Measurements from ENCODE around the gene ENOX1. TPM values are rescaled to one million over a fixed set of nuclear protein-coding genes. Genes with fewer than 3 reads are reported as not detected.

ENOX1 gene
- total RNA-seq, 2 experiments from 2014 or later: 0.07 to 0.19 TPM

DNA sequence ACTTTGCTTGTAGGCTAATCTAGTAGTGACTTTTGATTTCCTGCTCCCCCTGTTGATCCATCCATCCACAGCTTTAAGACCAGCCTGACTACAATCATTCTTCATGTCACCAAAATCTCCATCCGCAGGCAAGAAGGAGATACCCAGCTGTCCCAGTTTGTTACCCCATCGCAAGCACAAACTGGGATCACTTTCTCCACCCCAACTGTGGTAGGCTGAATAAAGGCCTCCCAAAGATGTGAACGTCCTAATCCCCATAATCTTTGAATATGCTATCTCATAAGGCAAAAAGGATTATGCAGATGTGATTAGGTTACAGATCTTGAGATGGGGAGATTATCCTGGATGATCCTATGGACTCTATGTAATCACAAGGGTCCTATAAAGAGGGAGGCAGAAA is 202.0 kb downstream of the ENOX1 start:
- Mint-ChIP-seq H3K4me1 (peaks cover 11% of the 10 kb centered on the region), H3K4me3 (no peak overlapping the region), H3K27me3 (peaks cover 3% of the 10 kb centered on the region), H3K27ac (no peak overlapping the region), H3K36me3 (ENCODE audit: low read depth) (no peaks in the 10 kb centered on the region), H3K9me3 (no peaks in the 10 kb centered on the region)
- ChIA-PET CTCF (no interaction called here), POLR2A (no interaction called here)
- no peak for DNase-seq

DNA sequence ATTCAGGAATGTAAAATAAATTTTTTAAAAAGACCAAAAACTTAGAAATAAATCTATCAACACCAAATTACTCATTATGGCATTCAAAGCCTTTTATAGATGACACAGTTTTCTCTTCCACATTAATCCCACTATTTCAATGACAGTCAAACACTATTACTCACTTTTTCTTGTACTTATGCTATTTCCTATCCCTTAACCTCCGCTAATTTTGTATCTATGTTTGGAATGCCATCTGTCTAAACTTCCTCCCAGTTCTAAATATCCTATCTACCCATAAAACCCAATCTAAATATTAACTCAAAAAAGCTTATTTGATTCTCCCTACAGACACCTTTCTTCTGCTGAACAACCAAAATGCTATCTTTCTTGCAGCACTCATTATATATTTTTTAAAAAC is 203.5 kb downstream of the ENOX1 start:
- CTCF ChIA-PET: no interaction called here
- H3K9me3 Mint-ChIP-seq: no peaks in the 10 kb centered on the region
- H3K4me1 Mint-ChIP-seq: peaks cover 11% of the 10 kb centered on the region
- H3K27ac Mint-ChIP-seq: no peak overlapping the region
- no peaks in the 10 kb centered on the region for H3K36me3 Mint-ChIP-seq (ENCODE audit: low read depth)
- no peak overlapping the region for H3K4me3 Mint-ChIP-seq
- DNase-seq: no peak
- peaks cover 7% of the 10 kb centered on the region for H3K27me3 Mint-ChIP-seq
- POLR2A ChIA-PET: no interaction called here

DNA sequence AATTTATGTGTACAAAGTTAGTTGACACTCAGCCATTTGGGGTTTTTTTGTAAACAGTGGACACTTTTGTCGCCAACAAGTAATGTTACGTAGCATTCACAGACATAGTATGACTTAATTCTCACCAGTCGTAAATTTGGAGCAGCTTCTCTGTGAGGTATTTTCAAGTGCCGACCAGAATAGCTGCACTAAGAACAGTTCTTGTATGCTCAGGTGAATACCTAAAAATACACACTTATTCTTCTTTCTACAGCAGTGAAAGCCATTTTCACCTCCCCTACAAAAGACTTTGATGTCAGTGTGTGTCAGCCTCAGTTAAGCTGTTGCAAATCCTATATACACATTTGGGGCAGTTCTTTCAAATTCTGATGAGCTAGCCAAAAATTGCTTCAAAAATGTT is 206.5 kb downstream of the ENOX1 start:
- peaks cover 7% of the 10 kb centered on the region for H3K27me3 Mint-ChIP-seq
- no peaks in the 10 kb centered on the region for H3K4me1 Mint-ChIP-seq
- H3K27ac Mint-ChIP-seq: no peak overlapping the region
- ChIA-PET CTCF (no interaction called here), POLR2A (no interaction called here)
- H3K9me3 Mint-ChIP-seq: peaks cover 5% of the 10 kb centered on the region
- H3K4me3 Mint-ChIP-seq: no peak overlapping the region
- no peaks in the 10 kb centered on the region for H3K36me3 Mint-ChIP-seq (ENCODE audit: low read depth)
- DNase-seq: no peak

DNA sequence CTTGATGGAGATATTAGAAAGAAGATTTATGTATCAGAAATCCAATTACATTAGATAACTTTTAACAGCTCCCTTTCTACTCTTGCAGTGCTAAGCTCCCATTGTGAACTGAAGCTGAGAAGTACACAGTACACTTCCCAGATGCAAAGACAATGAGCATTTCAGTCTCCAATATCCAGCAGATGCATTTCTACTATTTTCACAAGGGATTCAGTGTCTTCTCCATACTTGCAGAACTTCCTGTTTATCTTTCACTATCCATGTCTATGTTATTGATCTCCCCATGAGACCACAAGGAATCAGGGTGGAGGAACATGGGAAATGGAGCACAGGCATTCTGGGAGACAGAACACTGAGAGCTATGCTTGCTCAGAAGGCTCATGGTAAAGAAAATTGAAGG is 207.5 kb downstream of the ENOX1 start:
- H3K4me3 Mint-ChIP-seq: no peak overlapping the region
- H3K9me3 Mint-ChIP-seq: peaks cover 5% of the 10 kb centered on the region
- H3K36me3 Mint-ChIP-seq (ENCODE audit: low read depth): no peaks in the 10 kb centered on the region
- H3K27ac Mint-ChIP-seq: no peak overlapping the region
- DNase-seq: no peak
- POLR2A ChIA-PET: interaction anchor here (0.7 kb wide), 1 partner anchor 830 kb away, joined by 4 read pairs; no protein-coding TSS in a partner anchor
- peaks cover 8% of the 10 kb centered on the region for H3K27me3 Mint-ChIP-seq
- CTCF ChIA-PET: no interaction called here
- H3K4me1 Mint-ChIP-seq: peaks cover 4% of the 10 kb centered on the region

DNA sequence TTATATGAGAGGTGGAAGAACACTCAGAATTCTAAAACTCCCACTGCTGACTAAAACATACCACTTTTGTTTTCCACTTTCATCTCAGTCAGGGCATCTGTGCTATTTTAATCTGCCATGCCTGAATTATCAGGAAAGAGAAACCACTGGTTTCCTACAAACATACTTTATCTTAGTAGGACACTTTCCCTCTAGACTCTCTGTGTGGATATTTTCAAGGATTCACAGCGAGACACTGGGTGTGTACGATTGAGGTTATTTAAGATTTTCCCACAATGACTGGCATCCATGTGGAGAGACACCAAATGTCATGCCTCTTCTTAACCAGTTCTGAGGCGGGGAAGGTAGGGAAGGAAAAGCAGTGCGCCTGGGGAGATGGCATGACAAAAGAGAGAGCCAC is 212.2 kb downstream of the ENOX1 start:
- ChIA-PET POLR2A (no interaction called here), CTCF (no interaction called here)
- no peak for DNase-seq
- Mint-ChIP-seq H3K27me3 (peaks cover 21% of the 10 kb centered on the region), H3K4me3 (no peak overlapping the region), H3K4me1 (peaks cover 6% of the 10 kb centered on the region), H3K9me3 (peaks cover 5% of the 10 kb centered on the region), H3K27ac (no peak overlapping the region), H3K36me3 (ENCODE audit: low read depth) (no peaks in the 10 kb centered on the region)

DNA sequence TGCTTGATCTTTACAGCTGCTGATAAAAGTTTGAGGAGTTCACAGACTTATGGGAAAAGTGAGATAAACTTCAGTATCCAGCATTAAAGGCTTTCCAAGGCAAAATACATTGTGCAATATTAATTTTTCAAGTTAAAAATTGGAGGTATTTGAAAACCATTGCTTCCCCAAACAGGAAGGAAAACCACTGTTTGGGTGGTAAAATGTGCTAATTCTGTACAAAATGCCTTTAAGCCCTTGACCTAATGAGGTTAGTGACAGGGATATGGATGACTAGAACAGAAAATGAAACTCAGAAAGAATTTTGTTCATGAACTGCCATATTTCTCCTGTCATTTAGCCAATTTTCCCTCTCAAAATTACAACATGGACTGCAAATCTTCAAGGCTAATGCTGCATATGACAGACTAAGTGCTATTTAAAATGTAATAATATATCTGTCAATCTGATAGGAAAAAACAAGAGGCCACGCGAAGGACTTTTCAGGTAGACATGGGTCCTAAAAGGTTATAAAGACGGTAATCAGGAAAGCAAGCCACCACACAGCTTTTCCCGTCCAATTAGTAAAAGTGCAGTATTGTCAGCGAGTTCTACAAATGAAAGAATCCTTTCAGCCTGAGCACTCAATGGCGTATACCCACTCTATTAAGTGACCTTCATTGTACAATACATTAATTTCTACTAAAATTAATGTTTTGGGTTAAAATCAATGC is 212.8 kb downstream of the ENOX1 start:
- CTCF ChIA-PET: no interaction called here

DNA sequence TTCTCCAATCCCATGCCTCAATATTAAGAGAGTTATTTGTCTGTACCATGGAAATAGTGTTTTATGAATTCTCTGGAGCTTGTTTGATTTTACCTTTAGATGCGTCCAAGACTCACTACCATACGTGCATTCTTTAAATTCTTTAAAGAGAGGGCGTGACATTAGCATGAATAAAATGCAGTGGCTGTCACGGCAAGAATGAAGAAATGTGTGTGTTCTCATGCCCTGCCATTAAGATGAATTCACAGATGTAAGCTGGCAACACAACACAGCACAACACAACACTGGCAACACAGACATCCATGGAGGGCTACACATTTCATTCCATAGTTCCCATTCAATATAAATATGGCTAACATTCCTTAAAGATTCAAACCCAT is 213.4 kb downstream of the ENOX1 start:
- H3K27me3 Mint-ChIP-seq: peaks cover 20% of the 10 kb centered on the region
- H3K4me3 Mint-ChIP-seq: no peak overlapping the region
- H3K4me1 Mint-ChIP-seq: peaks cover 6% of the 10 kb centered on the region
- CTCF ChIA-PET: no interaction called here
- peaks cover 5% of the 10 kb centered on the region for H3K9me3 Mint-ChIP-seq
- no peak overlapping the region for H3K27ac Mint-ChIP-seq
- POLR2A ChIA-PET: no interaction called here
- no peak for DNase-seq
- H3K36me3 Mint-ChIP-seq (ENCODE audit: low read depth): no peaks in the 10 kb centered on the region

More for the DNA sequence above, 212.8 kb downstream of the ENOX1 start:
- Mint-ChIP-seq H3K9me3 (peaks cover 5% of the 10 kb centered on the region), H3K4me3 (no peak overlapping the region), H3K27me3 (peaks cover 20% of the 10 kb centered on the region), H3K36me3 (ENCODE audit: low read depth) (no peaks in the 10 kb centered on the region), H3K27ac (no peak overlapping the region), H3K4me1 (peaks cover 6% of the 10 kb centered on the region)
- DNase-seq: no peak
- POLR2A ChIA-PET: no interaction called here

DNA sequence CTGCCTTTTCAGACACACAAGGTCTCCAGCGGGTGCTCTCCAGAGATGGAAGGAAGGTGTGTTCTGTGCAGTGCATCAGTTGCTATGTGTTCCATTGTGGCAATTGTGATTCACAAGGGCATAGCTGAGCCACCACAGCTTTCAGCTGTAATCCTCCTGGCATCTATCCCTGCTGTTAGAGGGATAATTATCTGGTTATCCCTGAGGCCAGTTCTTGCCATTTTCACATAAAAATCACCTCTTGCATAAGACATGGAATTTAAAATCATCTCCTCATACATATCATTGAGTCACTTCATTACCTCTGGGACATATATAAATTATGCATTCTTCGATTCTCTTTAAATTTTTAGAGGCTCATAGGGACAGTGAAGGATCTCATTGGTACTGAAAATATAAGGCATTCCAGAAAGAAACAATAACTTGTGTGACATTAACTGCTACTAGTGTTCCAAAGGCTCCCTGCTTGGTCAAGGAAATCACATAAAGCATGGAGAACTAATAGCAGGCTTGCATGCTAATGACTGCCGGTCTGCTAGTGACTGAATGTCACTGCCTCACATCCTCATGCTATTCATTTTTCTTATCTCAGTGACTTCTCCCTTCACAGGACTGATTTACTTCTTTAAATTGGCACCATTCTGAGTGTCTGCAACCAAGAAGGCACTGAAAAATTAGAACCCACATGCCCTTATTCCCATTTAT is 214.0 kb downstream of the ENOX1 start:
- peaks cover 6% of the 10 kb centered on the region for H3K4me1 Mint-ChIP-seq

DNA sequence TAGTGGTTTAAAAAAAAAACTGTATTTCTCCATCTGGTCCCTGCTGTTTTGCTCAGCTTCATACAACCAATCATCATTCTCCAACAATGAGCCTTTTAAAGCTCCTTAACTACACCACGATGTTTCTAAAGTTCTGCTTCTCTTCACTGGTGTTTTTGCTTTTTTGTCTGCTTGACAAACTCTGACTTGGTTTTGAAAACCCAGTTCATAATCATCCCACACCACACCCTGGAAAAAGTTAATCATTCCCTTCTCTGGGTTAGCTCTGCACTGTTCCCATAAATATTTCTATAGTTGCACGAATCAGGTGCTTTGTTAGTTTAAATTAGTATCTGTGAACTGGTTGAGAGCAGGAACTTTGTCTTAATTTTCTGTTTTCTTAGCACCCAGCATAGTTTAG is 217.1 kb downstream of the ENOX1 start:
- no peak for DNase-seq
- Mint-ChIP-seq H3K9me3 (no peaks in the 10 kb centered on the region), H3K27me3 (peaks cover 23% of the 10 kb centered on the region), H3K27ac (no peak overlapping the region), H3K36me3 (ENCODE audit: low read depth) (no peaks in the 10 kb centered on the region), H3K4me3 (no peak overlapping the region), H3K4me1 (peaks cover 5% of the 10 kb centered on the region)
- POLR2A ChIA-PET: no interaction called here
- CTCF ChIA-PET: interaction anchor here (0.6 kb wide), 1 partner anchor 53 kb away, joined by 3 read pairs; no protein-coding TSS in a partner anchor

More for the DNA sequence above, 214.0 kb downstream of the ENOX1 start:
- H3K36me3 Mint-ChIP-seq (ENCODE audit: low read depth): no peaks in the 10 kb centered on the region
- ChIA-PET POLR2A (no interaction called here), CTCF (no interaction called here)
- no peak for DNase-seq
- H3K4me3 Mint-ChIP-seq: no peak overlapping the region
- H3K27ac Mint-ChIP-seq: no peak overlapping the region
- H3K27me3 Mint-ChIP-seq: peaks cover 20% of the 10 kb centered on the region
- H3K9me3 Mint-ChIP-seq: peaks cover 5% of the 10 kb centered on the region

DNA sequence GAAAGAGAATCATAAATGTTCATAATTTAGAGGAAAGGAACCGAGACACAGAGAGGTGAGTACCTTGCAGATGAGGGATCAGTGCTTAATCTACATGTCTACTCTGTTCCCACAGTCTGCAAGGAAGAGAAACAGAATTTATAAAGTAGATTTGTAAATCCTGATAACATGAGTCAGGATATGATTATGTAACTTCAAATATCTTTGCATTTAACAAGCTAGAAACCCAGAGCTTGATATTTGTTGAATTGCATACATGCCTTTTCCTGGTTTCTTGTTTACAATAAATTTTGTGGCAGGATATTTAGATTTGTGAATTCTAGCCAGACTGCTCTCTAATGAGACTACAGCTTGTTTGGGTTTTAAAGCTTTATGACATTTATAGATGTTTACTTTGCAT is 219.2 kb downstream of the ENOX1 start:
- no peak overlapping the region for H3K4me3 Mint-ChIP-seq
- no peaks in the 10 kb centered on the region for H3K36me3 Mint-ChIP-seq (ENCODE audit: low read depth)
- H3K27me3 Mint-ChIP-seq: peaks cover 25% of the 10 kb centered on the region
- H3K4me1 Mint-ChIP-seq: no peaks in the 10 kb centered on the region
- no peaks in the 10 kb centered on the region for H3K9me3 Mint-ChIP-seq
- DNase-seq: no peak
- ChIA-PET POLR2A (no interaction called here), CTCF (no interaction called here)
- no peak overlapping the region for H3K27ac Mint-ChIP-seq

DNA sequence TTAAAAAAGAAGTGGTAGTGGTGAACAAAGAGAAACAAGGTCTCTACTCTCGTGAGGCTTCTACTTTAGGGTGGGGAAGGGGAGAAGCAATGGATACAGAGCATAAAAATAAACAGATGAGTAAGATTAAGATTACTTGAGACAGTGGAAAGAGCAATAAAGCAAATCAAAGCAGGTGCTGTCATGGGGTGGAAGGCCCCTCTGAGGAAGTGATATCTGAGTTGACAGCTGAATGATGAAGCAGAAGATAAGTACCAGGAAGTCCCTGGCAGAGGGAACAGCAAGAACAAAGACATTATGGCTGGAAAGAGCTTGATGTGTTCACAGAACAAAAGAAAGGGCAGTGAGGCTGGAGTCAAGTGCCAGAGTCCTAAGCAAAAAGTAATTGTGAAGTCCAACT is 221.8 kb downstream of the ENOX1 start:
- H3K9me3 Mint-ChIP-seq: no peaks in the 10 kb centered on the region
- no peak overlapping the region for H3K4me3 Mint-ChIP-seq
- DNase-seq: no peak
- H3K27me3 Mint-ChIP-seq: peaks cover 20% of the 10 kb centered on the region
- CTCF ChIA-PET: no interaction called here
- POLR2A ChIA-PET: no interaction called here
- H3K27ac Mint-ChIP-seq: no peak overlapping the region
- H3K36me3 Mint-ChIP-seq (ENCODE audit: low read depth): no peaks in the 10 kb centered on the region
- H3K4me1 Mint-ChIP-seq: no peaks in the 10 kb centered on the region

DNA sequence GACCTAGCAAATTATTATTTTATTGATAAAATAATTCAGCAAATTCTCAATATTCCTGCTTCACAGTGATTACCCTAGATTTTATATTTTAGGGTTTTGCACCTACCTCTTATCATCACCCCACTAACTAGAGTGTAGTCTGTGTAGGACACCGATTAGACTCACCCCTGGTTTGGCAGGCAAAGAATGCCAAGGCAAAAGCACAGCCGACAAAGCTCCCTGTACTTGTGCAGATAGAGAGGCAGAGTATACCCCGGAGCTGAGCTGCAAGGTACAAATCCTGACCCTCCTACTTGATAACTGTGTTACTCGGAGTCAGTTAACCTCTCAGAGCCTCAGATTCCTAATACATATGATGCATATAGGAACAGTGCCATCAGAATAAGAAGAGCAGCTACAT is 225.7 kb downstream of the ENOX1 start:
- Mint-ChIP-seq H3K9me3 (no peaks in the 10 kb centered on the region), H3K4me1 (no peaks in the 10 kb centered on the region), H3K27ac (no peak overlapping the region), H3K4me3 (no peak overlapping the region), H3K27me3 (peaks cover 17% of the 10 kb centered on the region), H3K36me3 (ENCODE audit: low read depth) (no peaks in the 10 kb centered on the region)
- DNase-seq: no peak
- POLR2A ChIA-PET: no interaction called here
- CTCF ChIA-PET: no interaction called here

DNA sequence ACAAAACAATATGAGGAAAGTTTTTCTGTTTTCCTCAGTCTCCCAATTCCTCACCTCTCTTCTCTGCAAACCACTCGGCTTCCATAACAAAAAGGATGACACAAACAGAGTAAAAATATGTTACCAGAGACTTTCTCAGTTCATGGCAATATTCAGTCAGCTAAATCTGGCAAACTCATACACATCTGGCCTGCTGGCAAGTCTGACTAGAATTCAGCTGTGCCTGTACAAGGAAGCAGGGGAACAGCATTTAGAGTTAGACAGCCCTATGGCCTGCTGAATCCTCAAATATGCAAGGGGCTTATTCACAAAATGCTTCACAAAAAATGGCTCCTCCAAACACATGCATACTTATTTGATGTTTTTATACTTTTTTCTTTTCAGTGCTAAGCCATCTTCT is 227.8 kb downstream of the ENOX1 start:
- ChIA-PET POLR2A (no interaction called here), CTCF (no interaction called here)
- no peak for DNase-seq
- Mint-ChIP-seq H3K27ac (no peak overlapping the region), H3K36me3 (ENCODE audit: low read depth) (no peaks in the 10 kb centered on the region), H3K9me3 (no peaks in the 10 kb centered on the region), H3K4me1 (no peaks in the 10 kb centered on the region), H3K4me3 (no peak overlapping the region), H3K27me3 (peaks cover 13% of the 10 kb centered on the region)

DNA sequence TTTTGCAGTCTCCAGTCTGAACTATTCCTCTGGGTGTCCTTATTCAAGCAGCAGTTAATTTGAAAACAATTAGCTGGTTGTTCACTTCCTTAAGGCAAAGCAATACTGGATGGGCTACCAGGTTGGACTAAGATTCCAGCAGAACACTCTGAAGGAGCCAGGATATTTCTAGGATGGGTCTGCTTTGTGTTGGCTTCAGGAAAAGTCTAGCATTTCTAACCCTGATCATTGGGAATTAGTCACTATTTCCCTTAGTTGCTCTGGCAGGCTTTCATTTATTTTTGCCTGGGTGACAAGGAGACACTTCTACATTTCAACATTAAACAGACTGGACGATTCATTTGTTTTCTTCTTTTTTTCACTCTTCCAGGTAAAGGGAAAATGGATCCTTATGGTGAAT is 228.4 kb downstream of the ENOX1 start:
- no peaks in the 10 kb centered on the region for H3K9me3 Mint-ChIP-seq
- ChIA-PET CTCF (no interaction called here), POLR2A (no interaction called here)
- H3K27ac Mint-ChIP-seq: no peak overlapping the region
- no peaks in the 10 kb centered on the region for H3K36me3 Mint-ChIP-seq (ENCODE audit: low read depth)
- no peaks in the 10 kb centered on the region for H3K4me1 Mint-ChIP-seq
- H3K27me3 Mint-ChIP-seq: peaks cover 12% of the 10 kb centered on the region
- DNase-seq: no peak
- no peak overlapping the region for H3K4me3 Mint-ChIP-seq
